ENCODE results near the gene CEP152.
"Not testable (repeated sequence)": the region's sequence is repeated elsewhere in the genome, so short reads cannot be mapped to it uniquely, and the experiment has no call there.

The CEP152 gene

DNA sequence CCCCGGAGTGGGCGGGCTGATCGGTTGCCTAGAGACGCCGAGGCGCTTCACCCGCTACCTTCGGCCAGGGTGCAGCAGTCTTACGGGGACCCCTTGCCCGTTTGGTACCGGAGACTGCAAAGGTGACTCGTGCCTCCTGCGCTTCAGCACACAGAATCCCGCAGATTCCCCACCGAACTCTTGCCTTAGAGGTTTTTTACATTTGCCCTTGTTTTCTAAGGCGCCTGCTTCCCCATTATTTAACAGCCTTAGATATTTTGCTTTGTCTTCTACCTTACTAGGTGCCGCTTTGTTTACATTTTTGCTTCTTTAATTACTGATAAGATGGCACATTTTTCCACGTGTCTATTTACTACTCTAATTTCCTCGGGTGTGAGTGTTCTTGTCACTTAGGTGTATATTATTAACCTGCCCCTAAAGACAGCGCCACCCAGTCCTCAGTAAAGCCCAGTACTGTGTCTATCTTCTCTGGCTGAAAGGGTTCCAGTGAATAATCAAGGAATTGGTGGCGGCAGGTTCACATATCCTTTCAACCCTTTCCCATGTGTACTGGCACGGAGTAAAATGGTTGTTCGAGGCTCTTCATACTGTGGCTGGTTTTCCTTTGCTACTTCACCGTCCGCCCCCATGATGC, 573 bp upstream of the CEP152 start:
- DNase-seq (ENCODE audit: low read depth), result no peak

- no peak for DNase-seq (ENCODE audit: low read depth)
These were observed 4.7 kb downstream of the CEP152 start for GRCh38 chr15:48806151-48806550.

DNA sequence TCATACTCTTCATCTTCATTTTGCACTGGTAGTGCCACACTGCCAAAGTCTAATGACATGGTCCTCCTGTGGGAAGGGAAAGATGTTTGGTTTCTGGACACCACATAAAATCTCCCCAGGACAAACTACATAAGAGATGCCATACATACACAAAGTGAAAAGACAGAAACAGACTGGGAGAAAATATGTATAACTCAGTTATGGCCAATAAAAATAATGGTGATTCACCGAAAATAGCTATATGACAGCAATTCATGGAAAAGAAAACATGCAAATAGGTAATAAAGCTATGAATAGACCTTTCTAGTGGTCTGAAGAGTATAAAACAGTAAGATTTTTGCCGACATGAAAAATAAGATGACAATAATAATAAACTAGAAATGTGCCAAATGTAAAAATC, 5.3 kb downstream of the CEP152 start:
- DNase-seq (ENCODE audit: low read depth), result no peak

- no peak for DNase-seq (ENCODE audit: low read depth)
These were observed 7.0 kb downstream of the CEP152 start for GRCh38 chr15:48803877-48804276.

DNA sequence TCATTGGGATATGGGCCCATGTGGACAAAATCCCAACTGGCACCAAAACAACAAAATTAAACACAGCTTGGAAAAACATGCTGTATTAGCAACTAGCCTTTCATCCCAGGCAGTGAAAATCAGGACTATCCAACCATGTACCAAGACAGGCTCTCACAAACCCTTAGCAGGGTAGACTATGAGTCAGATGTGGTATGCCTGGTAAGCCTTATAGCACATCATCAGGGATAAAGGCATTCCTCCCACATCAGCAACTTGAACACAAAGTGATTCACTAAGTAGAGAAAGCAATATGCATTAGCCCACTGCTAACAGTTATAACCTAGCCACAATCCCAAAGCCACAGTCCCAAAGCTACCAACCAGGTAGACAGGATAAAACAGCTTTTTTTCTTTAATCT, 8.0 kb downstream of the CEP152 start:
- no peak for DNase-seq (ENCODE audit: low read depth)

DNA sequence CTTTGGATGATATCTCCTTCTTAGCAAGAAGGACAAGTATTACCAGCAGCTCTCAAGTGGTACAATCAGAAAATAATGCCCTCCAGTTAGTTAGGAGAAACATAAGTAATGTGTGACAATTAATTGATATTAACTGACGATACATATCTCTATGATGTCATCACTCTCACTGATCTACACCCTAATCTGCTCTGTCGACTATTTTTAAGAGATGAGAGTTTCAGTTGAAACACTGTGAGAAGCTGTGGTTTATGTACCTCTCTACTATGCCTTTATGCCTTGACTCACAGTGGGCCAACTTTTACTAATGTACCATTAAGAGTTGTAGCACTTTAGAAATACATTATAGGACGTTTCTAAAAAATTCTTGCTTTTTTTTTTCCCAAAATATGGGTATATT, 8.6 kb downstream of the CEP152 start:
- no peak for DNase-seq (ENCODE audit: low read depth)

DNA sequence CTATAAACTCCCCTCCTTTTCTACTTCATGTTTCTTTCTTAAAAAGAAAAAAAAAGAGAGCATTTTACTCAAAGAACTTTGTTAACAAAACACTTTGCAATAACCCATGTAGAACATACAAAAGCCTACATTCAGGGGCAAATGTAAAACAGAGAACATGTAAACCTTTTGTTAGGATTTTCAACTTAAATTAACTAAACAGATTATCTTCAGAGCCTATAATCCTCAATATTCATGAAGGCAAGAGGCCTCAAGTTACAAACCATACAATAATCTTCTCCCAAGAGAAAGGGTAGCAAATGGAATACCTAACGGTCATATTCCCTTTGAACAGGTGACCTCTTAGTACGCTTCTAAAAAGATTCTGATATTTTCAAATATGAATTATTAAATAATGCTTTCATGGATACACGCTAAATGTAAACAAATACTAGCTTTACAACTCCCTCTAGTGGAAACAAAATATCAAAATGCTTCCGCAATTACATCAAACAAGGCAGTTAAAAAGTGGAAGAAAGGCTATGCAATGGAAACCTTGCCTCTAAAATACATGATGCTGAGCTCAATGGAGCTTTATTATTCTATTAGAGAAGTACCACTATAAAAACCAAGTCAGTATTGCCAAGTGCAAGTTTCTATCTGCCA, 9.9 kb downstream of the CEP152 start:
- DNase-seq (ENCODE audit: low read depth), result no peak

DNA sequence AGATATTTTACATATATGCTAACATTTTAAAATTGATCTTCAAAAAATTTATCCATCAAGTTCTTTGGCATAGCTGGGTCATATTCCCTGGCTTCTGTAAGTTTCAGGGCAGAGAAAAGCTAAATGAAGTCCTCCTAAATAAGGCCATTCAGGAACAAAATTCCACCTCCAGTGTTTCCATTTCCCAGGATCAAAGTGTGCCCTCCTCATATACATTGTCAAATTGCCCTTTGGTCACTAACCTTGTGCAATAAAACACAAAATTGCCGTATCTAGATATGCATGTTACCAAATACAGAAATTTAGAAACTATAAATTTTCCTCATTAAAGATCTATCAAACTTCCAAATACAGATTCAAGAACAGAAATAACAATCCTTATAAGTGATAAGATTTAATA, 10.6 kb downstream of the CEP152 start:
- DNase-seq (ENCODE audit: low read depth), result no peak

- DNase-seq (ENCODE audit: low read depth), result no peak
These were observed 12.6 kb downstream of the CEP152 start for GRCh38 chr15:48798319-48798718.

DNA sequence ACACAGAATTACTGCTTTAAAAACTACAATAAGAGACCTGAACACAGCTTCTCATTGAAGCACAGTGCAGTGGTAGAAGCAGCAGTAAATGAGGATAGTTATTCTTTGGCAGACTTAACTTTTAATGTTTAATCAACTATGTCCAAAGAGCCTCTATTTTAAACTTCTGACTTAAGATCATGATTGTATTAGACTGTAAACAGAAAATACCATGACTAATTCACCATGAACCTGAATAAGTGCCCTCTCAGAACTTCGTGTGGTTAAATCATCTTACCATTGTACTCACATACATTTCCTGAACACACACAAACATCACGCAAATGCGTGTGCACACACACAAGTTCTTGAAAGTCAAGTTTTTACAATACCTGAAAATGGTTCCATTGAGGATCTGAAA, 13.9 kb downstream of the CEP152 start:
- DNase-seq (ENCODE audit: low read depth), result no peak

GRCh38 chr15:48796521-48796920, 14.3 kb downstream of the CEP152 start:
- no peak for DNase-seq (ENCODE audit: low read depth)

- no peak for DNase-seq (ENCODE audit: low read depth)
These were observed 15.0 kb downstream of the CEP152 start for GRCh38 chr15:48795901-48796300.

DNA sequence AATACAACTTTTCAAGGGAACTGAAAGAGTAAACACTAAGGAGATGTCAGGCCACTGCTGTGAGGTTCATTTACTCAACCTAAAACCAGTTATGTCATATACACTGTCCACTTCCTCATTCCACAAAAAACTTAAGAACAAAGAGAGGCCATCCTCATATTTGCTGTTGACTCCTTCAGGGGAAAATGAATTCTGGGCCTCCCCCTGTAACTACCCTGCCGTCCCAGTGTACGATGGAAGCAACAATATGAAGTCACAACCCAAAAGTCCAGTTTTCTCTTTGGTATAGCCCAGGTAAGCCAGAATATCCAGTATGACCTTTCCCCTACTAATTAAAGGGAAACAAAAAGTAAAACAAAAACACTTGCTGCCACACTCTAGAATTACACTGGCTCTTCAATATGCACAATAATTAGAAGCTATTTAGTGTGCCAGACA, 16.2 kb downstream of the CEP152 start:
- no peak for DNase-seq (ENCODE audit: low read depth)

- DNase-seq (ENCODE audit: low read depth), result no peak
These were observed 18.5 kb downstream of the CEP152 start for GRCh38 chr15:48792408-48792807.

DNA sequence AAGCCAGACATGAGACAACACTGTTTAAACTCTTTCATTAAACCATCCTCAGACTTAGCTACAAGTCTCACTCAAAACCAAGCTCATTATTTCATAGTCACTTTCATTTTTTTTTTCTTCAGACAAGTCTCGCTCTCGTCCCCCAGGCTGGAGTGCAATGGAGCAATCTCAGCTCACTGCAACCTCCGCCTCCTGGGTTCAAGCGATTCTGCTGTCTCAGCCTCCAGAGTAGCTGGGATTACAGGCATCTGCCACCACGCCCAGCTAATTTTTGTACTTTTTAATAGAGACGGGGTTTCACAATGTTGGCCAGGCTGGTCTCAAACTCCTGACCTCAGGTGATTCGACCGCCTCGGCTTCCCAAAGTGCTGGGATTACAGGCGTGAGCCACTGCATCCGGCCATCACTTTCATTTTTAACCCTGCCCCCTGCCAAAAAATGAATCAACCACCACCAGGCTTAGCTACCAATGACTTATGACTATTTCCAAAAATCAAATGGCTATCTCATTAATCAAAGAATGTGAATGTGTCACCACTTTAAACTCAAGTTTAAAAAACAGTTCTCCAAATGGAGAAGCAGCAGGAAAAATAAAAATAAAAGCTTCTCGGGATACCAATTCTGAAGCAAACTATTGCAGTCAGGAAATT, 20.3 kb downstream of the CEP152 start:
- DNase-seq (ENCODE audit: low read depth), result not testable (repeated sequence)

DNA sequence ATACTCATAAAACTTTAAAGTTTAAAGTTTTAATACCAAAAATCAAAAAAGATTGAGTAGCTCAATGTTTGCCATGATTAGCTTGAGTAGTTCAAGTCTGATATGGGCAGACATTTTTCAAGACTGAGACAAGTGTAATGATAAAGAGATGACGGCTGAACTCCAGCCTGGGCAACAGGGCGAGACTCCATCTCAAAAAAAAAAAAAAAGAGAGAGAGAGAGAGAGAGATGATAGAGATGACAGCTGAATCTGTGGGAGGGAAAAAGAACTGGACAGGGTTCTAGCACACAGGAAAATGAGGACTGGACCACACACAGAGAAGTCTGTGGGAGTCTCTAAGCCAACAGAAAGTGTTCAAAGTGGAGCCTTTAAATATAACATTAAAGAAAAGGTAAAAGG, 25.2 kb downstream of the CEP152 start:
- no peak for DNase-seq (ENCODE audit: low read depth)

- DNase-seq (ENCODE audit: low read depth), result no peak
These were observed 25.7 kb downstream of the CEP152 start for GRCh38 chr15:48785195-48785594.

DNA sequence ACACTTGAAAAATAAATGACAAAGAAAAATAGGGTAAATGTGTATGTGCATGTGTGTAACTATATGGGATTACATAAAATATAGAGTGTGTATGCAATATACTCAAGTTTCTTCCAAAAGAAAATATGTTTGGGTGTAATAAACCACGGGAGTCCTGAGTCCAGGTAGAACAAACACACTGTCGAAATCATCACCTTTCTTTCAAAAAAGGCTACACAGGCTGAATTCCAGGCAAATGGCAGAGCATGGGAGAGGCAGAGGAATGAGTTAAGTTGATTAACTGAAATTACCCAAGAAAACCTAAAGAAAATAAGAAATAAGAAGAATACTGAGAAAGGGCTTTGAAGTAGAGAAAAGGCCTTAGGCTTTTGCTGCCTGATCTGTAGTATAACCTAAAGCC, 26.1 kb downstream of the CEP152 start:
- DNase-seq (ENCODE audit: low read depth), result no peak

DNA sequence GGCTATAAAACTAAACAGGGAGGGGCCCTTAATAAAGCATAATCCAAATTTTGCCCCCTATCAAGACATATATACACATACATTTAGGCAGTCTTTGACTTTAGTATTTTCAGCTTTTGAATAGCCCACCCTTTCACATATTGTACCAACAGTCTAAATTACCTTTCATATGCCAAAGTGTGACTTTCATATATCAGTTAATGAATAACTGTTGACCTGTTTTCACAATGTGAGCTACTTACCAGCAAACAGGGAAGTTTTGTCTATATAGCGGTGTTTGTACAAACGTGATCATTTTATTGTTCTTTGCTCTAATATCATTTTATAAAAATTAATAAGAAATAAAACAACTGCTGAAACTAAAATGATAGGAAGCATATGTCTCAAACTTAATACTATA, 28.0 kb downstream of the CEP152 start:
- DNase-seq (ENCODE audit: low read depth), result no peak

GRCh38 chr15:48781481-48782081, 29.3 kb downstream of the CEP152 start:
- no peak for DNase-seq (ENCODE audit: low read depth)

DNA sequence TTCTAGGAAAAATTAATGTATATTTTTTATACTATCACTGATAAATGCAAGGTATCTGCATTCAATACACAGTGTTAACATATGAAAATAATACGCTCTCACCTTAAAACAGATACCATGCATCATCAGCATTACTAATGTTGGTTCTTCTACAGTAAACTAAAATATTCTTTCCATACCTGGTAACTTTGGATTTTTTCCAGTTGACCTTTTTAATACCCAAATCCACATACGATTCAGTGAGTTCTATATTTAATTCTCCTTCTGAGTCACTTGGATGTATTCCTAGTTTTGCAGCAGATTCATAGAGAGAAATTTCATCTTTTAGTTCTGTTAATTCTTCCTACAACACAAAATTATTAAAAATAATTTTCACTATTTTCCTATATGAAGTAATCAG, 29.9 kb downstream of the CEP152 start:
- DNase-seq (ENCODE audit: low read depth), result no peak

DNA sequence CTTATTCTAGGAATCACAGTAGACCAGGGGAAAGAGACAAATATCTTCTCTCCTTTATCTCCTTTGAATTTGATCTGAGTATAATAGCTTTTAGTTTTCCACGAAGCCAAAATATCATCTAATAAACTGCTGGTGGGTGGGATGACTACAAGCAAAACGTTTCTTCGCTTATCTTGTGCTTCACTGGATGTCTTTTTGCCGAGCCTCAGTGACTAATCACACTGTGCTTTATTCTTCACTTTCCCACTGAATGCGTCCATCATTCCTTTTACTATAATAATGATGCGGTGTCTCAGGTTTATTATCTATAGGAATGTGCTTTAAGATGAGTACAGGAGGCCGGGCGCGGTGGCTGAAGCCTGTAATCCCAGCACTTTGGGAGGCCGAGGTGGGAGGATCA, 32.5 kb downstream of the CEP152 start:
- DNase-seq (ENCODE audit: low read depth), result no peak

DNA sequence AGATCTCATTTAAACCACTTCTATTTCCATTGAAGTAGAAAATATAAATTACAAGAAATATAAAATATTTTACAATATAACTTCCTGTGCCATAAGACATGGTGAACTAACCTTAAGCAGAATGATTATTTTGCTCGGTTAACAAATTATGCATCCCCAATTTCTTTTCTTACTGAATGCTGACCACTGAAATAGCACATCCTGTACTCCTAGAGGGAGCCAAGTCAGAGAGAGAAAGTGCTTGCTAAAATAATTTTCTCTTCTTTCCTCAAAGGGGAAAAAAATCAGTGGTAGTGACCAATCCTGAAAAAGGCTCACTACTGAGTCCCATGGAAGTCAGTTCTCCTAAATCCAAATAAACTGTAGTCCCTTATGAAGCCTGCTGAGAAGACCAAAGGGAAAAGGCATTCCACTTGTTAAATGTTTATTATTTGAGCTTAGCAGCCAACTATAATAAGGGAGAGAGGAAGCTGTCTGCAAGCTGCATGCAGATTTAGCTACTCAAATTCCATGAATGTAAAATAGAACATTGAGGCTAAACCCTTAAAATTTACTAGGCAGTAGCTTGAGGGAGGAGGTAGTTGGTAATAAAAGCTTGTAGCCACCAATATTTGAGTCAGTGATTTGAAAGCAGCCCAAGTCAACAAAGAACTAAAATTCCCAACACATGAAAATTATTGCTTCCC, 33.1 kb downstream of the CEP152 start:
- no peak for DNase-seq (ENCODE audit: low read depth)
